GM19035 (cell line): ENCODE data around the gene TAGAP.
"Not testable (repeated sequence)": the region's sequence is repeated elsewhere in the genome, so short reads cannot be mapped to it uniquely, and the experiment has no call there.

ENCODE experiments used
- ATAC-seq: cut with Tn5 transposase; IDR thresholded peaks from one replicate; pipeline ENCODE4 v1.9.1; 2021; ENCODE audit not compliant: unreplicated experiment

Gene TAGAP

DNA sequence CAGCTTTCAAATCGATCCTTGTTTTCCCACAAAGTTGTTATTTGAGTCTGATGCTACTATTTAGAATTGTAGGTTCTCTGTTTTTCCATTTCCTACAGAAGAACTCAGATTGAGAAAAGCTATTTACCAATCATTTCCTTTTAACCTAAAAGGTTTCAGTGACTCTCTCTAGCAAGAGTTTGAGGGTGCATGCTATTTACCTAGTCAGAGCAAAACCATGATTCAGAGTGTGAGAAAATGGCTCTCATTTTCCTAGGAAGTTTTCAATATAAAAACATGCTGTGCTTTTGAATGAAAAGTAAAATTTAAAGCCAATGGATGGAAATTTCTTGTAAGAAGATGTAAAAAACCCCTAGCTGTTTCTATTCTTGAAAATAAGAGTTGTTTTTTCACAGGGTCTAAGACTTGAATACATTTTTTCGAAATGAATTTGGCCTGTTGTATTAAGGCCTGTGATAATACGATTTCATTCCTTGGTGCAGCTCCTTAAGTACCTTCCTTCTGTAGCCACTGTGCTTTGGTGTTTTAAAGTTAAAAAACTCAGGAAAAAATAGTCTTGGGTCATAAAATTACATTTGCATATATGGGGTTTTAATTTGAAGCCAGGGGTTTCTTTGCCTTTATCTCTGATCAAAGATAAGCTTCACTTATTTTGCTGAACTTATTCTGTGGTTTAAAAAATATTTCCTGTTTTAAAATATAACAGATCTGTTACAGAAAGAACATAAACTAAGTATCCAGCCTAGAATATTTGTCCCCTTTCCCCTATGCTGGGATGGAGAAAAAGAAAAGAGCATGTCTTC lies 26.8 kb downstream of the TAGAP start:
- ATAC-seq = no peak

DNA sequence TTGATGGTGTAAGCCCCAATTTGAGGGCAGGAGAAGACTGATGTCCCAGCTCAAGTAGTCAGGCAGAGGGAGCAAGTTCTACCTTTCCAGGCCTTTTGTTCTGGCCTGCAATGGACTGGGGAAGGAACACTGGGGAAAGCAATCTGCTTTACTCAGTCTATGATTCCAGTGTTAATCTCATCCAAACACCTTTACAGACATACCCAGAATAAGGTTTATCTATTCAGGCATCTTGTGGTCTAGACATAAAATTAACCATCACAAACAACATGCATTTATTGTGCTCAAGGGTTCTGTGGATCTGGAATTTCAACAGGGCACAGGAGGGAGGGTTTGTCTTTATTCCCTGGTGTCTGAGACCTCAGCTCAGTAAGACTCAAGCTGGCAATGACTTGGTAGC lies 30.4 kb downstream of the TAGAP start:
- ATAC-seq = no peak

- ATAC-seq = no peak
Observed at GRCh38 chr6:159013229-159013628, 31.6 kb downstream of the TAGAP start.

DNA sequence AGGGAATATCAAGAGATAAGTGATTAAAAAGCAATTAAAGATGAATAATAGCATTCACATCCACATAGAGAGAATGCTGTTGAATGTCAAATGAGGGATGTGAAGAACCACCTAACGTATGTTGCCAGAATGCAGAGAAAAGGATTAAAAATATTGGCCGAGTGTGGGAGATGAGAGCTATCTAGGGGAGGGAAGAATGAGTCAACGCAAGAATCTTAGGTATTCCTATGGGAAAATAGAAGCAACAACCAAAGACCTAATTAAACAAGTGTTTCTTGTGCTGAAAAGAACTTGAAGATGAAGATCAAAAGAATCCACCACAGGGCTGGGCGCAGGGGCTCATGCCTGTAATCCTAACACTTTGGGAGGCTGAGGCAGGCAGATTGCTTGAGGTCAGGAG lies 32.6 kb downstream of the TAGAP start:
- ATAC-seq = no peak

DNA sequence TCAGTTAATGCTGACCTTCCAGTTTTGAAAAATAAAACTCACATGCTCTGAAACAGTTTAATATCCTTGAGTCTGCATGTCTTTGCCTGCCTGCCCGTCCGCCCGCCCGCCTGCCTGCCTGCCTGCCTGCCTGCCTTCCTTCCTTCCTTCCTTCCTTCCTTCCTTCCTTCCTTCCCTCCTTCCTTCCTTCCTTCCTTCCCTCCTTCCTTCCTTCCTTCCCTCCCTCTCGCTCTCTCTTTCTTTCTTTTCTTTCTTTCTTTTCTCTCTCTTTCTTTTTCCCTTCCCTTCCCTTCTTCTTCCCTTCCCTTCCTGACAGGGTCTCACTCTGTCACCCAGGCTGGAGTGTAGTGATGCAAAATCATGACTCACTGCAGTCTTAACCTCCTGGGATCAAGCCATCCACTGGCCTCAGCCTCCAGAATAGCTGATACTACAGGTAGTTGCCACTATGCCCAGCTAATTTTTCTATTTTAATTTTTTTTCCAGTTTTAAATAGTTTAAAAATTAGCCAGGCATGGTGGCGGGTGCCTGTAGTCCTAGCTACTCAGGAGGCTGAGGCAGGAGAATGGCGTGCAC lies 34.7 kb downstream of the TAGAP start:
- ATAC-seq = not testable (repeated sequence)

DNA sequence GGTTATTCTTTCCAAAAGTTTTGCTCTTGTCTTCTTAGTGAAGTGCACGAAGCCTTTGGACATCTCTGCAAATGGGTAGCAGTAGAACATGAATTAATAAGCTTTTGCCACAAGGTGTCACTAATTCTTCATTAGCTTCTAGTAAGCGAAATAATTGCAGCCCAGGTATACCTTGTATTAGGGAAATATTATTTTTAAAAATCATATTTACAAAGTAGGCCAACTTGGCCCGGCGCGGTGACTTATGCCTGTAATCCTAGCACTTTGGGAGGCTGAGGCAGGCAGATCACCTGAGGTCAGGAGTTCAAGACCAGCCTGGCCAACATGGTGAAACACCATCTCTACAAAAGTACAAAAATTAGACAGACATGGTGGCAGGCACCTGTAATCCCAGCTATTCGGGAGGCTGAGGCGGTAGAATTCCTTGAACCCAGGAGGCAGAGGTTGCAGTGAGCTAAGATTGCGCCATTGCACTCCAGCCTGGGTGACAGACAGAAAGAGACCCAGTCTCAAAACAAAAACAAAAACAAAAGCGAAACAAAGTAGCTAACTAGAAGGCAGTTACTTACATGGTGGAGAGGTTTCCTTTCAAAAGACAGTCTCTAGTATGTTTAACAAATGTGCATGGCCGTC lies 36.0 kb downstream of the TAGAP start:
- peak; percentile 74 for ATAC-seq

GRCh38 chr6:159007510-159007909 lies 37.3 kb downstream of the TAGAP start:
- ATAC-seq = no peak

- ATAC-seq = no peak
Observed at GRCh38 chr6:159005436-159005835, 39.4 kb downstream of the TAGAP start.

DNA sequence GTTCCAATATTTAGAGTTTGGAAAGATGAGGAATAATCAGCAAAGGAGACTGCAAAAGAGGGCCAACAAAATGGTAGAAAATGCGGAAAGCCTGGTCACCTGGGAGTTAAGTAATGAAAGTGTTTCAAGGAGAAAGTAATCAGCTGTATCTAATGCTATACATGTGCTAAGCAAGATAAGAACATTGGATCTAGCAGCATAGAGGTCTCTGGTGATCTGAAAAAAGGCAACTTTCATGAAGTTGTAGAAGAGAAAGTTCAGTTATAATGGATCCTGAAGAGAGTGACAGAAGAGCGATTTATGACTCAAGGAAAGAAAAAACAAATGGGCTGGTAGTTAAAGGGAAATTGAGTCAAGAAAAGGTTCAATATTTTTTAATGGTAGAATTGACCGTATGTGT lies 40.2 kb downstream of the TAGAP start:
- no peak for ATAC-seq

GRCh38 chr6:159002432-159003155 lies 42.2 kb downstream of the TAGAP start:
- no peak for ATAC-seq

GRCh38 chr6:158999666-159000403 lies 45.0 kb downstream of the TAGAP start, which contains the start of gene RSPH3:
Gene RSPH3, minus strand, starts transcription at chr6:159000202. Its CDS starts 652 bp downstream, at chr6:158999550.
- ATAC-seq = peak; percentile 91

DNA sequence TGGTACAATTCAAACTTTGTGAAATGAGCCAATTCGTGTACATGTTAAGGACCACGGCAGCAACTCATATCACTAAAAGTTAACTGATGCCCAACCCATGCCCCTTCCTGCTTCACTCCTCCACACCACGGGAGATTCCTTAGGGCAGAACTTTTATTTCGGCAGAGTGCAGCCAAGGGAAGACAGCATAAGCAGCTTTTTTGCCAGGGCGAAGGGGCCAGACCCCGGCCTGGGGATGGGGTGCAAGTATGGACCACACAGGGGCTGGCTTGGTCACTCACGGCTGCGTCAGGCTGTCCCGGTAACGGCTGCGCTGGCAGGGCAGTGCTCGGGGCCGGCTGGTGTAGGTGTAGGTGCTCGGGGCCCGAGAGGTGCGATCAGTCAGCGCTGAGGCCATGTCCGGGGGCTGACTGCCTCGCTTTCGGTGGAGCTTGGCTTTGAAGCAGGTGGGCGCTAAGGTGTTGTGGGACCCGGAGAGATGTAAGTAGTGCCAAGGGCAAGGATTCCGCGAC lies 45.6 kb downstream of the TAGAP start:
- ATAC-seq = peak; percentile 38

DNA sequence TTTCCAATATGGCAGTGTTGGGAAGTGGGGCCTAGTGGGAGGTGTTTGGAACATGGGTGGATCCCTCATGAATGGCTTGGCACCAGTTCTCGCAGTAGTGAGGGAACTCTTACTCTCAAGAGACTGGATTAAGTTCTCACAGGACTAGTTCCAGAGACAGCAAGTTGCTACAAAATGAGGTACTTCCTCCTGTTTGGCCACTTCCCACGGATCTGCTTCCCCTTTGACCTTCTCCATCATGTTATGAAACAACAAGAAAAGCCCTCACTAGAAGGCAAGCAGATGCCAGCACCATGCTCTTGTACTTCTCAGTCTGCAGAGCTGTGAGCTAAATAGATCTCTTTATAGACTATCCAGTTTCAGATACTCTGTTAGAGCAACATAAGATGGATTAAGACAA lies 47.9 kb downstream of the TAGAP start:
- no peak for ATAC-seq

GRCh38 chr6:158993639-158994038 lies 51.2 kb downstream of the TAGAP start:
- no peak for ATAC-seq

- no peak for ATAC-seq
Observed at GRCh38 chr6:158991017-158991723, 53.6 kb downstream of the TAGAP start.

DNA sequence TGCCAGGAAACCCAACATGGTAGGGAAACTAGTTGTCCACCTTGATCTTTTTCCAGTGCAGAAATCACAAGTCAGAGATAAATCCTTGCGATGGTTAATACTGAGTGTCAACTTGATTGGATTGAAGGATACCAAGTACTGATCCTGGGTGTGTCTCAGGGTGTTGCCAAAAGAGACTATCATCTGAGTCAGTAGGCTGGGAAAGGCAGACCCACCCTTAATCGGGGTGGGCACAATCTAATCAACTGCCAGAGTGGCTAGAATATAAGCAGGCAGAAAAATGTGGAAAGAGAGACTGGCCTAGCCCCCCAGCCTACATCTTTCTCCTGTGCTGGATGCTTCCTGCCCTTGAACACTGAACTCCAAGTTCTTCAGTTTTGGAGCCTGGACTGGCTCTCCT lies 55.1 kb downstream of the TAGAP start:
- not testable (repeated sequence) for ATAC-seq

GRCh38 chr6:158988477-158988876 lies 56.3 kb downstream of the TAGAP start:
- no peak for ATAC-seq

DNA sequence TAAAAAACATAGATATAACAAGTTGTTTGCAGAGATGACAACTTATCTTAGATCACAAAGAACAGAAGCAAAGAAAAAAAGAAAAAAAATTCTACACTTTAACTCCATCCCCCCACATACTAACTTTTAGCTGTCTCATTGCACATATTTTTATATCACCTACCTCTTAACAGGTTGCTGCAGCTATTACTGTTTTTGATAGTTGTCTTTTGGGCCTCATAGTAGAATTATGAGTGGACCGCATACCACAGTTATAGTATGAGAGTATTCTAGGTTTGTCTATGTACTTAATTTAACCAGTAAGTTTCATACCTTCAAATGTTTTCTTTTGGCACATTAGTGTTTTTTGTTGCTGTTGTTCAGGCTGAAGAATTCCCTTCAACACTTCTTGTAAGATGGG lies 57.1 kb downstream of the TAGAP start:
- ATAC-seq = no peak
